ENCODE measurements around the gene PHF20. TPM values are rescaled to one million over a fixed set of nuclear protein-coding genes. Genes with fewer than 3 reads are reported as not detected.

The PHF20 gene
- total RNA-seq, 3 donors from 2014 or later, result 48.5 to 60.0 (median 59.7) TPM

- H3K4me3 ChIP-seq, result peak overlapping the region in 1 of 3 donors; percentile 34
- H3K9me3 ChIP-seq, result no peaks in the 10 kb centered on the region
- H3K27me3 ChIP-seq, result no peaks in the 10 kb centered on the region
- H3K27ac ChIP-seq, result peak overlapping the region; percentile 71 to 94
- no peaks in the 10 kb centered on the region for H3K36me3 ChIP-seq
- no peak for TF ChIP-seq POLR2AphosphoS5 (IDR thresholded peaks at IDR 0.05)
- no peak for TF ChIP-seq CTCF (IDR thresholded peaks at IDR 0.05)
- no peak for TF ChIP-seq POLR2A (IDR thresholded peaks at IDR 0.05)
- no peak for DNase-seq (ENCODE audit: low spot score in 2 of 2)
- no peaks in the 10 kb centered on the region for H3K4me1 ChIP-seq
- intact Hi-C loops (cut with DNase I; ENCODE audit: low total_unique reads), result no loop called here
Measured at GRCh38 chr20:35883336-35883777, 111.5 kb downstream of the PHF20 start.

- intact Hi-C loops (cut with DNase I; ENCODE audit: low total_unique reads), result no loop called here
- TF ChIP-seq POLR2AphosphoS5 (IDR thresholded peaks at IDR 0.05) (peak; percentile 18 to 54 (median 43)), POLR2A (IDR thresholded peaks at IDR 0.05) (no peak), CTCF (IDR thresholded peaks at IDR 0.05) (peak; percentile 55 to 80 (median 78))
- H3K36me3 ChIP-seq, result no peaks in the 10 kb centered on the region
- H3K4me3 ChIP-seq, result peak overlapping the region in 1 of 3 donors; percentile 34
- no peaks in the 10 kb centered on the region for H3K27me3 ChIP-seq
- H3K4me1 ChIP-seq, result no peaks in the 10 kb centered on the region
- DNase-seq (ENCODE audit: low spot score in 2 of 2), result peak; percentile 61 to 62
- no peaks in the 10 kb centered on the region for H3K9me3 ChIP-seq
- H3K27ac ChIP-seq, result peak overlapping the region; percentile 71 to 94
Measured at GRCh38 chr20:35883778-35884540, 112.1 kb downstream of the PHF20 start.

GRCh38 chr20:35884541-35884865 lies 112.7 kb downstream of the PHF20 start:
- no peak for TF ChIP-seq POLR2A (IDR thresholded peaks at IDR 0.05)
- Histone ChIP-seq H3K4me1 (no peaks in the 10 kb centered on the region), H3K9me3 (no peaks in the 10 kb centered on the region), H3K27ac (peak overlapping the region; percentile 71 to 94), H3K27me3 (no peaks in the 10 kb centered on the region), H3K36me3 (no peaks in the 10 kb centered on the region), H3K4me3 (peak overlapping the region in 1 of 3 donors; percentile 34)
- intact Hi-C loops (cut with DNase I; ENCODE audit: low total_unique reads), result no loop called here
- DNase-seq (ENCODE audit: low spot score in 2 of 2), result no peak

- H3K27me3 ChIP-seq, result no peaks in the 10 kb centered on the region
- DNase-seq (ENCODE audit: low spot score in 2 of 2), result no peak
- no peaks in the 10 kb centered on the region for H3K9me3 ChIP-seq
- no peak overlapping the region for H3K4me3 ChIP-seq
- no peaks in the 10 kb centered on the region for H3K36me3 ChIP-seq
- no peak overlapping the region for H3K27ac ChIP-seq
- H3K4me1 ChIP-seq, result no peaks in the 10 kb centered on the region
- intact Hi-C loops (cut with DNase I; ENCODE audit: low total_unique reads), result no loop called here
- TF ChIP-seq POLR2AphosphoS5 (IDR thresholded peaks at IDR 0.05), result no peak
- no peak for TF ChIP-seq POLR2A (IDR thresholded peaks at IDR 0.05)
- no peak for TF ChIP-seq CTCF (IDR thresholded peaks at IDR 0.05)
Measured at GRCh38 chr20:35885212-35885611, 113.4 kb downstream of the PHF20 start.

GRCh38 chr20:35886537-35886936 lies 114.7 kb downstream of the PHF20 start:
- intact Hi-C loops (cut with DNase I; ENCODE audit: low total_unique reads), result no loop called here
- Histone ChIP-seq H3K27me3 (no peaks in the 10 kb centered on the region), H3K9me3 (no peaks in the 10 kb centered on the region), H3K27ac (peak overlapping the region in 1 of 2 donors; percentile 14), H3K4me1 (no peaks in the 10 kb centered on the region), H3K4me3 (no peak overlapping the region), H3K36me3 (no peaks in the 10 kb centered on the region)
- TF ChIP-seq POLR2A (IDR thresholded peaks at IDR 0.05), result no peak
- no peak for TF ChIP-seq CTCF (IDR thresholded peaks at IDR 0.05)
- TF ChIP-seq POLR2AphosphoS5 (IDR thresholded peaks at IDR 0.05), result no peak
- no peak for DNase-seq (ENCODE audit: low spot score in 2 of 2)

Data from breast epithelium (tissue), 4 donors.